GM12891 (cell line): Measurements from ENCODE around the gene USP30.

Experiments
- POLR2A ChIP-seq: IDR thresholded peaks from 2 replicates; pipeline ENCODE4 v1.6.1; 2011; ENCODE audit warnings: low read depth, low read length, control low read depth
- POLR2AphosphoS5 ChIP-seq: IDR thresholded peaks from 2 replicates; pipeline ENCODE4 v1.6.1; 2011; ENCODE audit warnings: low read depth, low read length, control low read depth
- POU2F2 ChIP-seq: IDR thresholded peaks from 2 replicates; pipeline ENCODE4 v1.6.1; 2011; ENCODE audit warnings: low read depth, mild to moderate bottlenecking, control low read depth, low read length, moderate library complexity
- TAF1 ChIP-seq: IDR thresholded peaks from 2 replicates; pipeline ENCODE4 v1.6.1; 2011; ENCODE audit warnings: low read depth, low read length, control low read depth

GRCh38 chr12:109054520-109054919 lies 2.1 kb downstream of the USP30 start:
- TF ChIP-seq TAF1 (no peak), POLR2A (no peak), POU2F2 (no peak), POLR2AphosphoS5 (no peak)
